Measurements from ENCODE around the gene LRRC18.

Gene LRRC18

GRCh38 chr10:48945441-48946130 lies 5.9 kb upstream of the LRRC18 start:
- no peak for FAIRE-seq

- FAIRE-seq = no peak
These were observed 4.5 kb upstream of the LRRC18 start for GRCh38 chr10:48944171-48944570.

- FAIRE-seq = no peak
These were observed 3.5 kb upstream of the LRRC18 start for GRCh38 chr10:48943096-48943495.

- no peak for FAIRE-seq
These were observed 1.9 kb upstream of the LRRC18 start for GRCh38 chr10:48941427-48942075.

- no peak for FAIRE-seq
These were observed 1.3 kb upstream of the LRRC18 start for GRCh38 chr10:48940958-48941357.

GRCh38 chr10:48940372-48940771 lies 732 bp upstream of the LRRC18 start:
- no peak for FAIRE-seq

- FAIRE-seq = no peak
These were observed 577 bp downstream of the LRRC18 start for GRCh38 chr10:48938990-48939536.

- no peak for FAIRE-seq
These were observed 1.4 kb downstream of the LRRC18 start for GRCh38 chr10:48938281-48938680.

- no peak for FAIRE-seq
These were observed 1.8 kb downstream of the LRRC18 start for GRCh38 chr10:48937796-48938195.

GRCh38 chr10:48935577-48935976 lies 4.1 kb downstream of the LRRC18 start:
- FAIRE-seq = no peak

- no peak for FAIRE-seq
These were observed 4.8 kb downstream of the LRRC18 start for GRCh38 chr10:48934672-48935501.

- no peak for FAIRE-seq
These were observed 6.6 kb downstream of the LRRC18 start for GRCh38 chr10:48932831-48933664.

GRCh38 chr10:48931188-48931587 lies 8.5 kb downstream of the LRRC18 start:
- no peak for FAIRE-seq

GRCh38 chr10:48929413-48929990 lies 10.1 kb downstream of the LRRC18 start:
- FAIRE-seq = no peak

GRCh38 chr10:48926764-48927540 lies 12.7 kb downstream of the LRRC18 start:
- FAIRE-seq = no peak

- no peak for FAIRE-seq
These were observed 13.4 kb downstream of the LRRC18 start for GRCh38 chr10:48926255-48926654.

- no peak for FAIRE-seq
These were observed 14.7 kb downstream of the LRRC18 start for GRCh38 chr10:48924988-48925387.

GRCh38 chr10:48923748-48924147 lies 15.9 kb downstream of the LRRC18 start:
- no peak for FAIRE-seq

- FAIRE-seq = no peak
These were observed 26.0 kb downstream of the LRRC18 start for GRCh38 chr10:48913674-48914073.

- FAIRE-seq = no peak
These were observed 29.1 kb downstream of the LRRC18 start for GRCh38 chr10:48910548-48910947.

- no peak for FAIRE-seq
These were observed 31.9 kb downstream of the LRRC18 start for GRCh38 chr10:48907730-48908129.

All from endometrium (tissue), 2 donors.